CD14-positive monocyte (primary cell): ENCODE data around the gene HGFAC. TPM values are rescaled to one million over a fixed set of nuclear protein-coding genes. Genes with fewer than 3 reads are reported as not detected.
"Not testable (repeated sequence)": the region's sequence is repeated elsewhere in the genome, so short reads cannot be mapped to it uniquely, and the experiment has no call there.

Source experiments
- DNase-seq, 3 donors: peaks; one replicate each; pipeline ENCODE4 v3.0.0-alpha.2; 2011 to 2022
- H2AFZ ChIP-seq: 2 replicates; pipeline ENCODE4 v1.6.0; 2012; ENCODE audit warnings: mild to moderate bottlenecking, low read depth, low read length, inconsistent platforms; ENCODE audit not compliant: insufficient read depth, poor library complexity, severe bottlenecking
- H3K27ac ChIP-seq, 2 donors: 1 replicate in 1 of 2; 2 replicates in 1 of 2; pipeline ENCODE4 v1.5.1; 2012 to 2013; ENCODE audit warnings: low read length in 2 of 2, control low read depth in 1 of 2, inconsistent platforms in 1 of 2, low read depth in 1 of 2, mild to moderate bottlenecking in 1 of 2
- H3K27me3 ChIP-seq, 2 donors: one replicate each; pipeline versions ENCODE4 v1.6.0 to v1.6.1; 2011 to 2013; ENCODE audit warnings: low read length in 2 of 2; ENCODE audit not compliant: control insufficient read depth in 2 of 2, insufficient read depth in 2 of 2
- H3K36me3 ChIP-seq, 2 donors: replicated peaks in 1 of 2; 1 replicate in 1 of 2; 2 replicates in 1 of 2; pipeline versions ENCODE4 v1.5.1 to v1.6.1; 2012 to 2013; ENCODE audit warnings: low read length in 2 of 2, control low read depth in 1 of 2, inconsistent platforms in 1 of 2, mild to moderate bottlenecking in 1 of 2; ENCODE audit not compliant: insufficient read depth in 2 of 2, control insufficient read depth in 1 of 2
- H3K4me1 ChIP-seq, 2 donors: 1 replicate in 1 of 2; 2 replicates in 1 of 2; pipeline versions ENCODE4 v1.5.1 to v1.6.1; 2012 to 2013; ENCODE audit warnings: low read length in 2 of 2, control low read depth in 1 of 2, inconsistent platforms in 1 of 2, mild to moderate bottlenecking in 1 of 2, moderate library complexity in 1 of 2; ENCODE audit not compliant: insufficient read depth in 2 of 2, control insufficient read depth in 1 of 2
- H3K4me2 ChIP-seq: replicated peaks from 2 replicates; pipeline ENCODE3; 2012; ENCODE audit warnings: low read length, moderate library complexity, mild to moderate bottlenecking; ENCODE audit not compliant: poor library complexity, severe bottlenecking; ENCODE audit errors: extremely low read depth
- H3K4me3 ChIP-seq, 3 experiments: fragments of 200-600 bp in 1 of 3; sonication (generic) in 1 of 3; replicated peaks in 1 of 3; 1 replicate in 2 of 3; 2 replicates in 1 of 3; pipeline ENCODE4 v1.5.1; 2011 to 2013; ENCODE audit warnings: low read length in 3 of 3, mild to moderate bottlenecking in 3 of 3, control low read depth in 2 of 3, low read depth in 2 of 3, inconsistent platforms in 1 of 3, moderate library complexity in 1 of 3
- H3K79me2 ChIP-seq: 2 replicates; pipeline ENCODE4 v1.6.0; 2012; ENCODE audit warnings: mild to moderate bottlenecking, control low read depth, inconsistent platforms, low read length, moderate library complexity; ENCODE audit not compliant: insufficient read depth
- H3K9ac ChIP-seq: 2 replicates; pipeline ENCODE4 v1.6.0; 2017; ENCODE audit warnings: low read length, mild to moderate bottlenecking; ENCODE audit not compliant: insufficient read depth, poor library complexity, severe bottlenecking
- H3K9me3 ChIP-seq, 2 donors: replicated peaks in 1 of 2; 1 replicate in 1 of 2; 2 replicates in 1 of 2; pipeline versions ENCODE4 v1.5.1 to v1.6.1; 2012 to 2013; ENCODE audit warnings: low read length in 2 of 2, control low read depth in 1 of 2; ENCODE audit not compliant: control insufficient read depth in 1 of 2, insufficient read depth in 1 of 2
- H4K20me1 ChIP-seq: 2 replicates; pipeline ENCODE4 v1.6.0; 2012; ENCODE audit warnings: mild to moderate bottlenecking, low read length, control low read depth, moderate library complexity; ENCODE audit not compliant: insufficient read depth
- H3K27ac Mint-ChIP-seq, 7 donors: one replicate each; pipeline ENCODE4 v1.8.0; 2020; ENCODE audit warnings: mild to moderate bottlenecking in 7 of 7, mixed read lengths in 7 of 7, moderate library complexity in 6 of 7, inconsistent platforms in 2 of 7
- H3K27me3 Mint-ChIP-seq, 3 donors: one replicate each; pipeline ENCODE4 v1.8.0; 2021 to 2022; ENCODE audit warnings: low read depth in 3 of 3, mild to moderate bottlenecking in 3 of 3, mixed read lengths in 3 of 3, moderate library complexity in 3 of 3, inconsistent platforms in 1 of 3
- H3K36me3 Mint-ChIP-seq, 2 donors: one replicate each; pipeline ENCODE4 v1.8.0; 2020; ENCODE audit warnings: mixed read lengths in 2 of 2, inconsistent platforms in 1 of 2, mild to moderate bottlenecking in 1 of 2
- H3K4me1 Mint-ChIP-seq: one replicate; pipeline ENCODE4 v1.8.0; 2020; ENCODE audit warnings: mild to moderate bottlenecking, mixed read lengths
- H3K4me3 Mint-ChIP-seq, 2 donors: one replicate each; pipeline ENCODE4 v1.8.0; 2020; ENCODE audit warnings: mild to moderate bottlenecking in 2 of 2, mixed read lengths in 2 of 2, moderate library complexity in 1 of 2
- H3K9me3 Mint-ChIP-seq, 7 donors: one replicate each; pipeline ENCODE4 v1.8.0; 2020 to 2022; ENCODE audit warnings: mixed read lengths in 7 of 7, mild to moderate bottlenecking in 6 of 7, moderate library complexity in 6 of 7, inconsistent platforms in 2 of 7
- WGBS: methylation state at CpG from one replicate; pipeline ENCODE4 v1.1.5; 2013; ENCODE audit warnings: missing lambda C conversion rate; ENCODE audit not compliant: insufficient coverage; 5-methylcytosine and 5-hydroxymethylcytosine counted together
- intact Hi-C, 2 donors: fragments of 100-400 bp; cut with micrococcal nuclease; formaldehyde crosslinking; loops; one replicate each; pipeline versions ENCODE4 v1.15.0 to v1.15.1; 2023
- polyA plus RNA-seq, 3 donors: library from polyadenylated mRNA; depleted of rRNA in 1 of 3; unstranded in 2 of 3; stranded (reverse) in 1 of 3; fragments of 300-500 nt in 2 of 3; fragments of >200 nt in 1 of 3; fragmentation: Illumina TruSeq in 2 of 3; gene quantifications; 1 replicate in 2 of 3; 2 replicates in 1 of 3; pipeline ENCODE4 v1.2.3, GENCODE V29; 2012 to 2021
- TF ChIP-seq, protein P1 (sequence below): fragments of 200-600 bp; IDR thresholded peaks from one replicate; pipeline ENCODE4 v1.8.0; 2022; ENCODE audit warnings: antibody characterized with exemption, mild to moderate bottlenecking

The HGFAC gene
- polyA plus RNA-seq, 3 donors = 0.17 TPM; not detected in 2

DNA sequence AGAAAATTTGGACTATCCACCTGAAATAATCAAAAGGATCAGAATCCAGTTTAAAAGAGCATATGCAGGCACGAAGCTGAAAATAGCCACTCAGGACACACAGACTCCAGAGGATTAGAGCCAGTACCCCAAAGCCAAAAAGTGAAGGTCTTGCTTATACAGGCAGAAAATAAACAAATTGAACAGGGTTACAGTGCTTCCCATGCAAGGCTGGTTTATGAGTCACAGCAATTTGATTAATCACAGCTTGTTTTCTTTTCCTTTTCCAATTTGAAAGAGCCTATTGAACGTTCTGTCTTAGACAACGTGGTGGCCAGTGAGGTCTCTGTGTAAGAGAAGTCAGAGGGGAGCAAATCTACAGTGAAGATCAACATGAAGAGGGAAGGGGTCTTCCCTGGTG lies 10.2 kb downstream of the HGFAC start:
- Histone ChIP-seq H3K27me3 (no peaks in the 10 kb centered on the region), H3K4me2 (no peak overlapping the region), H2AFZ (no peak overlapping the region), H3K9ac (no peak overlapping the region), H3K36me3 (no peaks in the 10 kb centered on the region), H3K79me2 (no peaks in the 10 kb centered on the region), H3K4me3 (no peak overlapping the region), H3K9me3 (peaks cover 9 to 18% of the 10 kb centered on the region in 2 donors), H3K27ac (no peak overlapping the region), H3K4me1 (no peaks in the 10 kb centered on the region), H4K20me1 (no peaks in the 10 kb centered on the region)
- no peak overlapping the region for H3K4me3 Mint-ChIP-seq
- no peaks in the 10 kb centered on the region for H3K36me3 Mint-ChIP-seq
- TF ChIP-seq, protein P1, sequence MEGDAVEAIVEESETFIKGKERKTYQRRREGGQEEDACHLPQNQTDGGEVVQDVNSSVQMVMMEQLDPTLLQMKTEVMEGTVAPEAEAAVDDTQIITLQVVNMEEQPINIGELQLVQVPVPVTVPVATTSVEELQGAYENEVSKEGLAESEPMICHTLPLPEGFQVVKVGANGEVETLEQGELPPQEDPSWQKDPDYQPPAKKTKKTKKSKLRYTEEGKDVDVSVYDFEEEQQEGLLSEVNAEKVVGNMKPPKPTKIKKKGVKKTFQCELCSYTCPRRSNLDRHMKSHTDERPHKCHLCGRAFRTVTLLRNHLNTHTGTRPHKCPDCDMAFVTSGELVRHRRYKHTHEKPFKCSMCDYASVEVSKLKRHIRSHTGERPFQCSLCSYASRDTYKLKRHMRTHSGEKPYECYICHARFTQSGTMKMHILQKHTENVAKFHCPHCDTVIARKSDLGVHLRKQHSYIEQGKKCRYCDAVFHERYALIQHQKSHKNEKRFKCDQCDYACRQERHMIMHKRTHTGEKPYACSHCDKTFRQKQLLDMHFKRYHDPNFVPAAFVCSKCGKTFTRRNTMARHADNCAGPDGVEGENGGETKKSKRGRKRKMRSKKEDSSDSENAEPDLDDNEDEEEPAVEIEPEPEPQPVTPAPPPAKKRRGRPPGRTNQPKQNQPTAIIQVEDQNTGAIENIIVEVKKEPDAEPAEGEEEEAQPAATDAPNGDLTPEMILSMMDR = no peak
- intact Hi-C loops = no loop called here
- DNase-seq = no peak
- 100% methylated on average over 1 of the region's 3 CpGs for WGBS
- H3K27ac Mint-ChIP-seq = no peak overlapping the region
- H3K27me3 Mint-ChIP-seq = peaks cover 2 to 7% (median 5%) of the 10 kb centered on the region in 3 donors
- H3K9me3 Mint-ChIP-seq = peaks cover 12 to 26% (median 18%) of the 10 kb centered on the region in 7 donors
- no peaks in the 10 kb centered on the region for H3K4me1 Mint-ChIP-seq

DNA sequence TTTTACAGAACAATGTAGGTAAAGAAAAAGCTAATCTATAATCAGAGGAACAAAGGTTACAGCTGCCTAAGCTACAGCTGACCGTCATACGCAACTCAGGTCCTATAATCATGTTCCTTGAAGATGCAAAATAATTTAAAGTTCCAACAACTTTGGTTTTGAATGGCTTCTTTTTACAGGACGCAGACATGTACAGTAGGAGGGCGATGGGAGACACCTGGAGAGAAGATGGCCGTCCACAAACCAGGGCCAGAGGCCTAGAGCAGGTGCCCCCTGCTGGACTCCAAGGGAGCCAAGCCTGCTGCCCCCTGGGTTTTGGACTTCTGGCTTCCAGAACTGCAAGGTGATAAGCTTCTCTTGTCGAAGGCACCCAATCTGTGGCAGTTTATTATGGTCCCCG lies 10.6 kb downstream of the HGFAC start:
- no peaks in the 10 kb centered on the region for H3K36me3 Mint-ChIP-seq
- H3K27ac Mint-ChIP-seq = peak overlapping the region in 1 of 7 donors; percentile 53
- DNase-seq = no peak
- no peak overlapping the region for H3K9ac ChIP-seq
- no peak overlapping the region for H3K27ac ChIP-seq
- no peaks in the 10 kb centered on the region for H3K79me2 ChIP-seq
- peaks cover 9 to 18% of the 10 kb centered on the region in 2 donors for H3K9me3 ChIP-seq
- H3K27me3 ChIP-seq = no peaks in the 10 kb centered on the region
- peaks cover 2 to 7% (median 4%) of the 10 kb centered on the region in 3 donors for H3K27me3 Mint-ChIP-seq
- TF ChIP-seq, protein P1 = peak; percentile 16
- H3K4me3 ChIP-seq = no peak overlapping the region
- H3K36me3 ChIP-seq = no peaks in the 10 kb centered on the region
- no peak overlapping the region for H3K4me2 ChIP-seq
- H2AFZ ChIP-seq = no peak overlapping the region
- WGBS = 85% methylated on average over 7 of the region's 7 CpGs
- no peak overlapping the region for H3K4me3 Mint-ChIP-seq
- intact Hi-C loops = no loop called here
- peaks cover 12 to 26% (median 18%) of the 10 kb centered on the region in 7 donors for H3K9me3 Mint-ChIP-seq
- H3K4me1 Mint-ChIP-seq = no peaks in the 10 kb centered on the region
- H3K4me1 ChIP-seq = no peaks in the 10 kb centered on the region
- H4K20me1 ChIP-seq = no peaks in the 10 kb centered on the region

DNA sequence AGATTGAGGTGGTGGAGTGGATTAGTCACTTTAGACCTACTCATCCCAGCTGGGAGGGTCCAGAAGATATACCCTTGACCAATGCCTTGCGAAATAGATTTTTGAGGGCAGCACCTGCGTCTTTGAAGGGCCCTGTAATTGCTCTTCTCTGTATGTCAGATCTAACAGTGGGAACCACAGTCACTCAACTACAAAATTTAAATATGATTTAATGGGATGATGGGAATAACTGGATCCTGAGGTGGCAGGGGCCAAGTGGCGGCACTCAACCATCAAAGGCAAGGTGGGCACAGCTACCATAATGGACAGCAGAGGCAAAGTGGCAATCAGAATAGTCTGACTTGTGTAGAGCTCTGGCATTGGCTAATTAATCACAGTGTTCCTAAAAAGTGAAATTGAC lies 13.8 kb downstream of the HGFAC start:
- H3K27me3 ChIP-seq, H3K4me2 ChIP-seq, H4K20me1 ChIP-seq, H3K4me3 ChIP-seq, H3K4me3 Mint-ChIP-seq, H3K9ac ChIP-seq, H3K4me1 ChIP-seq, H3K27ac ChIP-seq, DNase-seq, H3K36me3 ChIP-seq, H3K4me1 Mint-ChIP-seq, H3K27ac Mint-ChIP-seq, H2AFZ ChIP-seq, H3K79me2 ChIP-seq, H3K36me3 Mint-ChIP-seq, intact Hi-C loops: not testable (repeated sequence)
- Mint-ChIP-seq H3K27me3 (peaks cover 3 to 12% (median 6%) of the 10 kb centered on the region in 3 donors), H3K9me3 (peaks cover 12 to 31% (median 21%) of the 10 kb centered on the region in 7 donors)
- peaks cover 9 to 18% of the 10 kb centered on the region in 2 donors for H3K9me3 ChIP-seq
- 100% methylated on average over 1 of the region's 3 CpGs for WGBS
